AG09319 (cell line): ENCODE measurements around the gene MACF1.
"Not testable (repeated sequence)": the region's sequence is repeated elsewhere in the genome, so short reads cannot be mapped to it uniquely, and the experiment has no call there.

Experiments used
- DNase-seq: peaks from one replicate; pipeline ENCODE4 v3.0.0-alpha.2; 2010; ENCODE audit warnings: low read depth; ENCODE audit errors: extremely low read depth
- TF ChIP-seq, protein P1 (sequence below): IDR thresholded peaks from 2 replicates; pipeline ENCODE4 v1.5.1; 2011; ENCODE audit warnings: low read depth, mild to moderate bottlenecking, inconsistent platforms, low read length, moderate library complexity

The MACF1 gene

DNA sequence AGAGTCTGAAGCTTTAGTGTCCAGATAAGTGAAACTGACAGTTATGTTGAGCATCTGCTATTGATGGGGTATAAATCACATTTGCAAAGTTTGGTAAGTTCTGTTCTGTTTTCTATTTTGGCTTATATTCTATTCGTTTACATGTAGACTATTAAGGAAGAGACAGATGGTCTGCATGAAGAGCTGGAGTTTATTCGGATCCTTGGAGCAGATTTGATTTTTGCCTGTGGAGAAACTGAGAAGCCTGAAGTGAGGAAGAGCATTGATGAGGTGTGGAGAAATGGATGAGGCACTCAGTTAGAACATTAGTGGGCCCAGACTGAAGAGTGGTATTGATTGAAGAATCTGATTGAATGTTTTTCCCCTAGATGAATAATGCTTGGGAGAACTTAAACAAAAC, 236.4 kb downstream of the MACF1 start:
- DNase-seq: no peak
- TF ChIP-seq, protein P1, sequence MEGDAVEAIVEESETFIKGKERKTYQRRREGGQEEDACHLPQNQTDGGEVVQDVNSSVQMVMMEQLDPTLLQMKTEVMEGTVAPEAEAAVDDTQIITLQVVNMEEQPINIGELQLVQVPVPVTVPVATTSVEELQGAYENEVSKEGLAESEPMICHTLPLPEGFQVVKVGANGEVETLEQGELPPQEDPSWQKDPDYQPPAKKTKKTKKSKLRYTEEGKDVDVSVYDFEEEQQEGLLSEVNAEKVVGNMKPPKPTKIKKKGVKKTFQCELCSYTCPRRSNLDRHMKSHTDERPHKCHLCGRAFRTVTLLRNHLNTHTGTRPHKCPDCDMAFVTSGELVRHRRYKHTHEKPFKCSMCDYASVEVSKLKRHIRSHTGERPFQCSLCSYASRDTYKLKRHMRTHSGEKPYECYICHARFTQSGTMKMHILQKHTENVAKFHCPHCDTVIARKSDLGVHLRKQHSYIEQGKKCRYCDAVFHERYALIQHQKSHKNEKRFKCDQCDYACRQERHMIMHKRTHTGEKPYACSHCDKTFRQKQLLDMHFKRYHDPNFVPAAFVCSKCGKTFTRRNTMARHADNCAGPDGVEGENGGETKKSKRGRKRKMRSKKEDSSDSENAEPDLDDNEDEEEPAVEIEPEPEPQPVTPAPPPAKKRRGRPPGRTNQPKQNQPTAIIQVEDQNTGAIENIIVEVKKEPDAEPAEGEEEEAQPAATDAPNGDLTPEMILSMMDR: no peak

DNA sequence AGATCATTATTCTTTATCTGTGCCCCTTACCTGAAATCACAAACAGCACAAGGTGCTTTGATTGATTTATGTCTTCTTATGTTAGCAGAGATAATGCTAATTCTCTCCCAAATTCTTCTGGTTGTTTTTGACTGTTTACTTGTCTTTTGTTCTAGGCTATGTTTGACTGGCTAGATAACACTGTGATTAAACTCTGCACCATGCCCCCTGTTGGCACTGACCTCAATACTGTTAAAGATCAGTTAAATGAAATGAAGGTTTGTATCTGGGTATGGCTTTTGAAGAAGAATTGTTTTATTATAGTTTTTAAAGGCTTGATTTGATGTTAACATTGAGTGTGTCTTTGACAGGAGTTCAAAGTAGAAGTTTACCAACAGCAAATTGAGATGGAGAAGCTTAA, 237.3 kb downstream of the MACF1 start:
- DNase-seq: no peak

GRCh38 chr1:39445573-39445972, 241.1 kb downstream of the MACF1 start:
- no peak for DNase-seq
- TF ChIP-seq, protein P1: no peak

More for the DNA sequence above, 237.3 kb downstream of the MACF1 start:
- TF ChIP-seq, protein P1: no peak

GRCh38 chr1:39446986-39447567, 242.6 kb downstream of the MACF1 start:
- TF ChIP-seq, protein P1: no peak
- DNase-seq: no peak

DNA sequence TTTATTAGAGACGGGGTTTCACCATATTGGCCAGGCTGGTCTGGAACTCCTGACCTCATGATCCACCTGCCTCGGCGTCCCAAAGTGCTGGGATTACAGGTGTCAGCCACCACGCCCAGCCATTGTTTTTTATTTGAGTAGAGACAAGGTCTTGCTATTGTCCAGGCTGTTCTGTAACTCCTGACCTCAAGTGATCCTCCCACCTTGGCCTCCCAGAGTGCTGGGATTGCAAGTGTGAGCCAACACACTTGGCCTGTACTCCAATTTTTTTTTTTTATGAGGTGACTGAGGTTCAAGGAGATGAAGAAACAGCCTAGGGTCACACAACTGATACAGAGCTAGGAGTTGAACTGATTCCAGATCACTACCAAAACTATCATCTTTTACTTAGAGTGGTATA, 245.5 kb downstream of the MACF1 start:
- not testable (repeated sequence) for DNase-seq

DNA sequence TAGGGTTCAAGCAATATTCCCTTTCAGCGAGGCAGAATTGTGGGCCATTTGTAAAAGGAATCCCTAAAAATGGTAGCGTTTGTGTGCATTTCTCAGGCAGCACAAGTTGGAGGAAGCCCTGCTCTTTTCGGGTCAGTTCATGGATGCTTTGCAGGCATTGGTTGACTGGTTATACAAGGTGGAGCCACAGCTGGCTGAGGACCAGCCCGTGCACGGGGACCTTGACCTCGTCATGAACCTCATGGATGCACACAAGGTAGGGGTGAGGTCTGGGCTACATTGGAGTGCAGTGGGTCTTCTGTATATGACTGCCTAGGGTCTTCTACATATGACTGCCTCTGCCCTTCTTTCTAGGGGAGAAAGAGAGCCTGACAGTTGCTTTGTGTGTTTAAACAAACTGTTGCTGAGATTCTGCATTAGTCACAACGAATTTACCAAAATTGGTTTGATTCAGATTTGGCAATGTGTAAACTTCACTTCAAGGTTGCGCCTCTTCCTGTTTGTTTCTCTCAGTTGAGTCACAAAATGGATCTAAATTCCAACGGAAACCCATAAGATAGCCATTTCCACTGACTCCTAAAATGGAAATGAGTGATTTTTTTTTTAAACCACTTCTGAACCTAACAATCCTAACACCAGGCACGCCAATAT, 246.6 kb downstream of the MACF1 start:
- TF ChIP-seq, protein P1: no peak
- peak; percentile 46 for DNase-seq

DNA sequence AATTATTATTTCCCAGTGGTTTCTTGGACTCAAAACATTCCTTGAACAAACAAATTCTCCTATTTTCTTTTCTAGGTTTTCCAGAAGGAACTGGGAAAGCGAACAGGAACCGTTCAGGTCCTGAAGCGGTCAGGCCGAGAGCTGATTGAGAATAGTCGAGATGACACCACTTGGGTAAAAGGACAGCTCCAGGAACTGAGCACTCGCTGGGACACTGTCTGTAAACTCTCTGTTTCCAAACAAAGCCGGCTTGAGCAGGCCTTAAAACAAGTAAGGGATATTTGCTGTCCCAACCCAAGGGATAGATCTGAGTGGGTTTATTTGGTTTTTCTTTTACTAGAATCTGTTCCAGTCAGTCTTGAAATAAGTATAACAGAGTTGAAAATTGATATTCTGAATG, 247.6 kb downstream of the MACF1 start:
- no peak for DNase-seq
- TF ChIP-seq, protein P1: no peak

DNA sequence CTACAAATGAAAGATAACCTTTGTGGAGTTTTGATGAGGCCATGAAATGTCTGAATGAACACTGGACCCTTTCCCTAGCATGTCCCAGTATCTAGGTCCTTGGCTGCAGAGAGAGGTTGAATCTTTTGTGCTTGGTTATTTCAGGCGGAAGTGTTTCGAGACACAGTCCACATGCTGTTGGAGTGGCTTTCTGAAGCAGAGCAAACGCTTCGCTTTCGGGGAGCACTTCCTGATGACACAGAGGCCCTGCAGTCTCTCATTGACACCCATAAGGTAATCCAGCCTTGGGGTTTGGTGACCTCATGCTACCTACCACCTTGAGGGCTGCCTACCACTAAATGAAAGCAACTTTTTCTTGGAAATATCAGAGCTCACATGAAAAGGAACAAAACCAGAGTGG, 248.0 kb downstream of the MACF1 start:
- TF ChIP-seq, protein P1: no peak
- DNase-seq: no peak
